Neural cell (in vitro differentiated cells): ENCODE measurements around the gene MALSU1. TPM values are rescaled to one million over a fixed set of nuclear protein-coding genes. Genes with fewer than 3 reads are reported as not detected.

Source experiments
- H2AFZ ChIP-seq: fragments of 200-600, 300-800 bp; sonication (generic), shearing (Covaris generic); 2 replicates; pipeline ENCODE4 v1.6.0; 2014; ENCODE audit warnings: low read depth, mild to moderate bottlenecking, antibody characterized with exemption, low read length, moderate library complexity
- H3F3A ChIP-seq: fragments of 200-600 bp; shearing (Covaris generic); 2 replicates; pipeline ENCODE4 v1.6.1; 2016; ENCODE audit warnings: mild to moderate bottlenecking, moderate library complexity, mixed read lengths, antibody characterized with exemption, low read length; ENCODE audit not compliant: insufficient read depth, poor library complexity, severe bottlenecking
- H3K27ac ChIP-seq: fragments of 200-600, 300-800 bp; sonication (generic), shearing (Covaris generic); 2 replicates; pipeline ENCODE4 v1.5.1; 2014; ENCODE audit warnings: mild to moderate bottlenecking, low read length, moderate library complexity
- H3K27me3 ChIP-seq: fragments of 300-800, 200-600 bp; sonication (generic), shearing (Covaris generic); 2 replicates; pipeline ENCODE4 v1.6.0; 2014; ENCODE audit warnings: mild to moderate bottlenecking, low read depth, low read length, moderate library complexity; ENCODE audit not compliant: insufficient read depth
- H3K36me3 ChIP-seq: fragments of 300-800, 200-600 bp; sonication (generic), shearing (Covaris generic); 2 replicates; pipeline ENCODE4 v1.5.1; 2014; ENCODE audit warnings: mild to moderate bottlenecking, antibody characterized with exemption, low read length, moderate library complexity; ENCODE audit not compliant: insufficient read depth
- H3K4me2 ChIP-seq: fragments of 300-800, 200-600 bp; sonication (generic), shearing (Covaris generic); 2 replicates; pipeline ENCODE4 v1.6.0; 2014; ENCODE audit warnings: mild to moderate bottlenecking, low read length
- H3K4me3 ChIP-seq: fragments of 300-800, 200-600 bp; sonication (generic), shearing (Covaris generic); 2 replicates; pipeline ENCODE4 v1.5.1; 2014; ENCODE audit warnings: mild to moderate bottlenecking, low read length, moderate library complexity
- H3K79me2 ChIP-seq: fragments of 200-600 bp; shearing (Covaris generic); replicated peaks from 2 replicates; pipeline ENCODE4 v1.6.0; 2014; ENCODE audit warnings: mild to moderate bottlenecking, low read length, moderate library complexity; ENCODE audit not compliant: insufficient read depth
- H3K9ac ChIP-seq: fragments of 300-800, 200-600 bp; sonication (generic), shearing (Covaris generic); 2 replicates; pipeline ENCODE4 v1.6.1; 2016; ENCODE audit warnings: mild to moderate bottlenecking, low read length, mixed read lengths
- H3K9me2 ChIP-seq: fragments of 200-600 bp; shearing (Covaris generic); 2 replicates; pipeline ENCODE4 v1.6.1; 2016; ENCODE audit warnings: mild to moderate bottlenecking, low read length, mixed read lengths; ENCODE audit not compliant: insufficient read depth
- H3K9me3 ChIP-seq: fragments of 200-600, 300-800 bp; sonication (generic), shearing (Covaris generic); 2 replicates; pipeline ENCODE4 v1.6.1; 2016; ENCODE audit warnings: mild to moderate bottlenecking, mixed run types, low read length, moderate library complexity, mixed read lengths
- H4K20me1 ChIP-seq: fragments of 200-600 bp; shearing (Covaris generic); 2 replicates; pipeline ENCODE4 v1.6.1; 2016; ENCODE audit warnings: mild to moderate bottlenecking, mixed run types; ENCODE audit not compliant: insufficient read depth
- CTCF ChIP-seq: fragments of 450-650 bp; IDR thresholded peaks from 2 replicates; pipeline ENCODE4 v1.5.1; 2014; ENCODE audit warnings: antibody characterized with exemption, mild to moderate bottlenecking, moderate library complexity; ENCODE audit not compliant: poor library complexity, severe bottlenecking
- EP300 ChIP-seq: fragments of 450-650 bp; conservative IDR thresholded peaks from 2 replicates; pipeline ENCODE4 v1.6.1; 2014; ENCODE audit warnings: antibody characterized with exemption, mild to moderate bottlenecking, moderate library complexity; ENCODE audit not compliant: poor library complexity, severe bottlenecking
- EZH2 ChIP-seq: fragments of 200-600, 300-800 bp; shearing (Covaris generic), sonication (generic); IDR thresholded peaks from 2 replicates; pipeline ENCODE4 v1.6.1; 2014; ENCODE audit warnings: antibody characterized with exemption, low read length, borderline replicate concordance, mild to moderate bottlenecking; ENCODE audit not compliant: insufficient read depth, poor library complexity, severe bottlenecking
- MXI1 ChIP-seq: fragments of 450-650 bp; conservative IDR thresholded peaks from 2 replicates; pipeline ENCODE4 v1.6.1; 2014; ENCODE audit warnings: antibody characterized with exemption, mild to moderate bottlenecking; ENCODE audit not compliant: poor library complexity, severe bottlenecking
- POLR2AphosphoS5 ChIP-seq: IDR thresholded peaks from 2 replicates; pipeline ENCODE4 v1.6.1; 2012
- RAD21 ChIP-seq: fragments of 450-650 bp; conservative IDR thresholded peaks from 2 replicates; pipeline ENCODE4 v1.6.1; 2014; ENCODE audit warnings: antibody characterized with exemption, mild to moderate bottlenecking, moderate library complexity
- REST ChIP-seq: IDR thresholded peaks from 2 replicates; pipeline ENCODE4 v1.6.1; 2012; ENCODE audit warnings: borderline replicate concordance
- SMC3 ChIP-seq: fragments of 450-650 bp; conservative IDR thresholded peaks from 2 replicates; pipeline ENCODE4 v1.6.1; 2014; ENCODE audit warnings: antibody characterized with exemption, mild to moderate bottlenecking, moderate library complexity; ENCODE audit not compliant: poor library complexity
- TAF1 ChIP-seq: IDR thresholded peaks from 2 replicates; pipeline ENCODE4 v1.6.1; 2012; ENCODE audit warnings: low read depth
- polyA plus RNA-seq: library from polyadenylated mRNA; depleted of rRNA; stranded (reverse); fragments of >200 nt; gene quantifications from 2 replicates; pipeline ENCODE4 v1.2.3, GENCODE V29; 2014

The MALSU1 gene
- polyA plus RNA-seq, 1 donor from 2014 or later, result 77.8 TPM

- H4K20me1 ChIP-seq, result no peaks in the 10 kb centered on the region
- no peaks in the 10 kb centered on the region for H3K9me3 ChIP-seq
- H3K27me3 ChIP-seq, result no peaks in the 10 kb centered on the region
- no peak overlapping the region for H3K4me2 ChIP-seq
- H3K9ac ChIP-seq, result no peak overlapping the region
- H3F3A ChIP-seq, result peaks cover 3% of the 10 kb centered on the region
- no peaks in the 10 kb centered on the region for H3K79me2 ChIP-seq
- no peak overlapping the region for H3K27ac ChIP-seq
- no peaks in the 10 kb centered on the region for H3K9me2 ChIP-seq
- H3K36me3 ChIP-seq, result peaks cover 4% of the 10 kb centered on the region
- TF ChIP-seq RAD21 (no peak), TAF1 (no peak)
- no peak overlapping the region for H2AFZ ChIP-seq
- H3K4me3 ChIP-seq, result no peak overlapping the region
These were observed 51.3 kb downstream of the MALSU1 start for GRCh38 chr7:23350466-23350865.

GRCh38 chr7:23353172-23353571, 54.0 kb downstream of the MALSU1 start:
- Histone ChIP-seq H3F3A (peaks cover 3% of the 10 kb centered on the region), H2AFZ (no peak overlapping the region), H3K9me3 (no peaks in the 10 kb centered on the region), H4K20me1 (no peaks in the 10 kb centered on the region), H3K27ac (no peak overlapping the region), H3K79me2 (no peaks in the 10 kb centered on the region), H3K4me2 (no peak overlapping the region), H3K9me2 (no peaks in the 10 kb centered on the region), H3K36me3 (no peaks in the 10 kb centered on the region), H3K27me3 (no peaks in the 10 kb centered on the region), H3K9ac (no peak overlapping the region), H3K4me3 (no peak overlapping the region)
- TF ChIP-seq RAD21 (no peak), TAF1 (no peak), EP300 (no peak), REST (no peak)

- no peak overlapping the region for H3K4me2 ChIP-seq
- no peak overlapping the region for H3K9ac ChIP-seq
- TF ChIP-seq TAF1, result no peak
- no peak for TF ChIP-seq EP300
- TF ChIP-seq RAD21, result no peak
- no peak for TF ChIP-seq POLR2AphosphoS5
- TF ChIP-seq SMC3, result no peak
- no peak for TF ChIP-seq MXI1
- no peak for TF ChIP-seq REST
- TF ChIP-seq CTCF, result no peak
- no peak for TF ChIP-seq EZH2
- no peaks in the 10 kb centered on the region for H4K20me1 ChIP-seq
- H3K4me3 ChIP-seq, result no peak overlapping the region
- no peaks in the 10 kb centered on the region for H3K27me3 ChIP-seq
- H3K9me2 ChIP-seq, result no peaks in the 10 kb centered on the region
- H3F3A ChIP-seq, result no peaks in the 10 kb centered on the region
- no peak overlapping the region for H2AFZ ChIP-seq
- H3K36me3 ChIP-seq, result no peaks in the 10 kb centered on the region
- peaks cover 8% of the 10 kb centered on the region for H3K79me2 ChIP-seq
- H3K27ac ChIP-seq, result no peak overlapping the region
- H3K9me3 ChIP-seq, result no peaks in the 10 kb centered on the region
These were observed 57.0 kb downstream of the MALSU1 start for GRCh38 chr7:23356168-23356567.
